Measurements from ENCODE around the gene C6orf136. TPM values are rescaled to one million over a fixed set of nuclear protein-coding genes. Genes with fewer than 3 reads are reported as not detected.

C6orf136 gene
- total RNA-seq, 3 donors from 2014 or later (not counting 1 experiment from before 2014, with no cell fraction given) = 39.4 to 51.4 (median 50.9) TPM

- Mint-ChIP-seq H3K9me3 (no peaks in the 10 kb centered on the region), H3K27ac (peak overlapping the region; percentile 91 to 98), H3K4me1 (peaks cover 62 to 92% of the 10 kb centered on the region in 2 donors), H3K36me3 (peaks cover 13% of the 10 kb centered on the region), H3K4me3 (peak overlapping the region; percentile 96), H3K27me3 (ENCODE audit: low read depth in 2 of 2) (no peaks in the 10 kb centered on the region)
- H3K4me3 ChIP-seq (ENCODE audit: low read length) = peak overlapping the region; percentile 96
- H3K4me1 ChIP-seq (ENCODE audit: control insufficient read depth, insufficient read depth, low read length) = peaks cover 76% of the 10 kb centered on the region
- H3K36me3 ChIP-seq (ENCODE audit: control insufficient read depth, insufficient read depth, low read length) = peaks cover 10% of the 10 kb centered on the region
- peak in 1 of 3 donors; percentile 6 for ATAC-seq
- H3K27me3 ChIP-seq (ENCODE audit: control insufficient read depth, insufficient read depth, low read length) = no peaks in the 10 kb centered on the region
- intact Hi-C loops (cut with micrococcal nuclease) = loop anchor here (5.0 kb wide), 1 partner anchor 193 kb away; no protein-coding TSS in a partner anchor
- no peak for TF ChIP-seq CTCF (IDR thresholded peaks at IDR 0.05)
- no peaks in the 10 kb centered on the region for H3K9me3 ChIP-seq (ENCODE audit: control insufficient read depth, insufficient read depth, low read length)
- peak; percentile 38 to 68 for DNase-seq
- 1% methylated on average over 17 of the region's 21 CpGs for WGBS (ENCODE audit: insufficient coverage)
- H3K27ac ChIP-seq (ENCODE audit: low read length) = peak overlapping the region; percentile 96
Measured at GRCh38 chr6:30684386-30685156, 37.6 kb downstream of the C6orf136 start.

DNA sequence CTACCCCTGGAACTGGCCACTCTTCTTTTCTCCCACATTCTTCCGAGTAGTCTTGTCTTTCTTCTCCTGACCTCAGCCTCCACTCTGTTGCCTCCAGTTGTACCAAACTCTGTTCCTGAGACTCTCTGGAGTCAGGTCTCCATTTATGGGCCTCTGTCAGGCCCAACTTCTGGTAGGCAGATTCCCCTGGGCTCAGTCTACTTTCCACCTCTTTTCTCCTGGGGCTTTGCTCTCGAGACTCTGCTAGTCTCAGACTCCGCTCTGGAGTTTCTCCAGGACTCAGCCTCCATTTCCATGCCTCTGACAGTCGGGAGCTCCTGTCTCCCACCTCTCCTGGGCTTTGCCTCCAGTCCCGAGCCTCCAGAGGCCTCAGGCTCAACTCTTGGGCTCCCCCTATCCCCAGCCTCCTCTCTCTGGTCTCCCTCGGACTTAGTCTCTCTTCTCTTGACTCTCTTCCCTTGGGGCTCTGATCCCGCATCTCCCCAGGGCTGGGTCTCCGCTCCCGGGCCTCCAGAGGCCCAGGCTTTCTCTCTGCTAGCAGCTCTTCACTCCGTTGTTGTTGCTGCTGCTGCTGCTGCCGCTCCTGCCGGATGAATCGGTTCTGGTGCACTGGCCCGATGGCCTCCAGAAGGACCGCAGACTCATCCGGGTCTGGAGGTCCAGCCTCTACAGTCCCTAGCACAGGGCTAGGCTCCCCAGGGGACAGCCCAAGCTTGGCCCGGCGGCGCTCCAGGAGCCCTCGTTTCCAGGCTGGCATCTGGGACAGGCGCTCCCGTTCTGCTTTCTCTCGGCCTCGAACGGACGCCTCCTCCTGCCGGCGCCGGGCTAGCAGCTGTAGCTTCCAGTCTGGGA is 38.5 kb downstream of the C6orf136 start:
- no peak for TF ChIP-seq CTCF (IDR thresholded peaks at IDR 0.05)
- Histone ChIP-seq H3K4me1 (ENCODE audit: control insufficient read depth, insufficient read depth, low read length) (peaks cover 76% of the 10 kb centered on the region), H3K27ac (ENCODE audit: low read length) (peak overlapping the region; percentile 96), H3K9me3 (ENCODE audit: control insufficient read depth, insufficient read depth, low read length) (no peaks in the 10 kb centered on the region), H3K36me3 (ENCODE audit: control insufficient read depth, insufficient read depth, low read length) (peaks cover 2% of the 10 kb centered on the region), H3K27me3 (ENCODE audit: control insufficient read depth, insufficient read depth, low read length) (no peaks in the 10 kb centered on the region), H3K4me3 (ENCODE audit: low read length) (peak overlapping the region; percentile 96)
- Mint-ChIP-seq H3K4me3 (peak overlapping the region; percentile 96), H3K27ac (peak overlapping the region; percentile 91 to 98), H3K9me3 (no peaks in the 10 kb centered on the region), H3K36me3 (peaks cover 13% of the 10 kb centered on the region), H3K4me1 (peaks cover 65 to 92% of the 10 kb centered on the region in 2 donors), H3K27me3 (ENCODE audit: low read depth in 2 of 2) (no peaks in the 10 kb centered on the region)
- ATAC-seq = no peak
- DNase-seq = peak in 1 of 2 donors; percentile 54
- intact Hi-C loops (cut with micrococcal nuclease) = loop anchor here (2.0 kb wide), 1 partner anchor 39 kb away; the partner anchor contains the start of gene C6orf136
- 7% methylated on average over 29 of the region's 29 CpGs for WGBS (ENCODE audit: insufficient coverage)

- Histone ChIP-seq H3K27me3 (ENCODE audit: control insufficient read depth, insufficient read depth, low read length) (no peaks in the 10 kb centered on the region), H3K4me3 (ENCODE audit: low read length) (peak within 1 kb of the TSS; percentile 96), H3K9me3 (ENCODE audit: control insufficient read depth, insufficient read depth, low read length) (no peaks in the 10 kb centered on the region), H3K36me3 (ENCODE audit: control insufficient read depth, insufficient read depth, low read length) (no peaks in the 10 kb centered on the region), H3K4me1 (ENCODE audit: control insufficient read depth, insufficient read depth, low read length) (peaks cover 73% of the 10 kb centered on the region), H3K27ac (ENCODE audit: low read length) (peak within 1 kb of the TSS; percentile 96)
- Mint-ChIP-seq H3K9me3 (no peaks in the 10 kb centered on the region), H3K36me3 (peaks cover 13% of the 10 kb centered on the region), H3K27ac (peak within 1 kb of the TSS; percentile 91 to 98), H3K27me3 (ENCODE audit: low read depth in 2 of 2) (no peaks in the 10 kb centered on the region), H3K4me3 (peak within 1 kb of the TSS; percentile 96), H3K4me1 (peaks cover 70 to 89% of the 10 kb centered on the region in 2 donors)
- ATAC-seq (peak; percentile 48 to 75 (median 55)), DNase-seq (peak; percentile 74 to 90)
- intact Hi-C loops (cut with micrococcal nuclease) = loop anchor here (2.0 kb wide), 1 partner anchor 39 kb away; the partner anchor contains the start of gene C6orf136
- WGBS (ENCODE audit: insufficient coverage) = under 1% methylated on average over 39 of the region's 41 CpGs
- no peak for TF ChIP-seq CTCF (IDR thresholded peaks at IDR 0.05)
Measured at GRCh38 chr6:30686009-30686907, 39.3 kb downstream of the C6orf136 start, which contains the start of gene PPP1R18. PPP1R18 (minus strand) TSS chr6:30686645; CDS start chr6:30686018, 627 bp downstream.
